Tibial artery (tissue), 4 donors: ENCODE results near the gene SORCS2.

Source experiments
- DNase-seq, 2 donors: peaks; one replicate each; pipeline ENCODE4 v3.0.0-alpha.2; 2019
- H3K27ac ChIP-seq, 2 donors: fragments of 200-600 bp; sonication (generic) in 1 of 2; 1 replicate in 1 of 2; 2 replicates in 1 of 2; pipeline ENCODE4 v1.5.1; 2018 to 2019; ENCODE audit warnings: mild to moderate bottlenecking in 1 of 2
- H3K27me3 ChIP-seq, 2 donors: fragments of 200-600 bp; sonication (generic) in 1 of 2; one replicate each; pipeline versions ENCODE4 v1.5.1 to v1.6.0; 2016 to 2019
- H3K36me3 ChIP-seq, 3 donors: fragments of 200-600 bp; sonication (generic) in 2 of 3; one replicate each; pipeline ENCODE4 v1.5.1; 2016 to 2019; ENCODE audit warnings: mild to moderate bottlenecking in 2 of 3
- H3K4me1 ChIP-seq, 4 donors: fragments of 200-600 bp; sonication (generic) in 2 of 4; 1 replicate in 3 of 4; 2 replicates in 1 of 4; pipeline ENCODE4 v1.5.1; 2016 to 2019
- H3K4me3 ChIP-seq, 2 donors: fragments of 200-600 bp; sonication (generic) in 1 of 2; 1 replicate in 1 of 2; 2 replicates in 1 of 2; pipeline ENCODE4 v1.5.1; 2018 to 2019; ENCODE audit warnings: mild to moderate bottlenecking in 2 of 2
- H3K9me3 ChIP-seq, 3 donors: fragments of 200-600 bp; sonication (generic) in 1 of 3; one replicate each; pipeline ENCODE4 v1.5.1; 2016 to 2019
- CTCF ChIP-seq, 2 experiments: fragments of 200-600 bp in 1 of 2; fragments of 450-650 bp in 1 of 2; IDR thresholded peaks; one replicate each; pipeline ENCODE4 v1.5.1; 2017 to 2019; ENCODE audit warnings: antibody characterized with exemption in 2 of 2, mild to moderate bottlenecking in 1 of 2, moderate library complexity in 1 of 2
- intact Hi-C: fragments of 100-400 bp; cut with DNase I; formaldehyde crosslinking; loops from one replicate; pipeline ENCODE4 v1.15.0; 2023; ENCODE audit warnings: low total_unique reads

SORCS2 gene

GRCh38 chr4:7234355-7235029 is 42.2 kb downstream of the SORCS2 start:
- Histone ChIP-seq H3K9me3 (no peaks in the 10 kb centered on the region), H3K27ac (no peak overlapping the region), H3K36me3 (no peaks in the 10 kb centered on the region), H3K4me1 (peaks cover 0 to 10% (median 4%) of the 10 kb centered on the region in 4 donors), H3K4me3 (no peak overlapping the region), H3K27me3 (peaks cover 0 to 4% of the 10 kb centered on the region in 2 donors)
- no peak for TF ChIP-seq CTCF (IDR thresholded peaks at IDR 0.05)
- intact Hi-C loops = no loop called here
- no peak for DNase-seq

GRCh38 chr4:7235030-7235380 is 42.7 kb downstream of the SORCS2 start:
- Histone ChIP-seq H3K36me3 (no peaks in the 10 kb centered on the region), H3K9me3 (no peaks in the 10 kb centered on the region), H3K4me1 (peaks cover 0 to 10% (median 4%) of the 10 kb centered on the region in 4 donors), H3K27ac (no peak overlapping the region), H3K27me3 (peaks cover 0 to 4% of the 10 kb centered on the region in 2 donors), H3K4me3 (no peak overlapping the region)
- DNase-seq = no peak
- no peak for TF ChIP-seq CTCF (IDR thresholded peaks at IDR 0.05)
- intact Hi-C loops = no loop called here

GRCh38 chr4:7236847-7237246 is 44.5 kb downstream of the SORCS2 start:
- H3K4me3 ChIP-seq = no peak overlapping the region
- peak overlapping the region in 1 of 2 donors; percentile 28 for H3K27ac ChIP-seq
- no peaks in the 10 kb centered on the region for H3K9me3 ChIP-seq
- no peak for DNase-seq
- peaks cover 0 to 2% of the 10 kb centered on the region in 2 donors for H3K27me3 ChIP-seq
- peaks cover 0 to 10% (median 4%) of the 10 kb centered on the region in 4 donors for H3K4me1 ChIP-seq
- intact Hi-C loops = no loop called here
- no peaks in the 10 kb centered on the region for H3K36me3 ChIP-seq
- no peak for TF ChIP-seq CTCF (IDR thresholded peaks at IDR 0.05)

- Histone ChIP-seq H3K4me3 (no peak overlapping the region), H3K36me3 (no peaks in the 10 kb centered on the region), H3K27ac (no peak overlapping the region), H3K27me3 (peaks cover 0 to 4% of the 10 kb centered on the region in 2 donors), H3K4me1 (peaks cover 0 to 10% (median 4%) of the 10 kb centered on the region in 4 donors), H3K9me3 (no peaks in the 10 kb centered on the region)
- no peak for TF ChIP-seq CTCF (IDR thresholded peaks at IDR 0.05)
- DNase-seq = no peak
- intact Hi-C loops = no loop called here
Measured at GRCh38 chr4:7237873-7238272, 45.5 kb downstream of the SORCS2 start.

GRCh38 chr4:7238300-7238960 is 46.1 kb downstream of the SORCS2 start:
- intact Hi-C loops = no loop called here

More at GRCh38 chr4:7238300-7238960, 46.1 kb downstream of the SORCS2 start:
- H3K27ac ChIP-seq = no peak overlapping the region
- no peaks in the 10 kb centered on the region for H3K36me3 ChIP-seq
- no peak for TF ChIP-seq CTCF (IDR thresholded peaks at IDR 0.05)
- no peak for DNase-seq
- H3K4me3 ChIP-seq = no peak overlapping the region
- no peaks in the 10 kb centered on the region for H3K9me3 ChIP-seq
- peaks cover 0 to 6% of the 10 kb centered on the region in 2 donors for H3K27me3 ChIP-seq
- peaks cover 0 to 10% (median 4%) of the 10 kb centered on the region in 4 donors for H3K4me1 ChIP-seq
